ENCODE measurements around the gene ANG.

DNA sequence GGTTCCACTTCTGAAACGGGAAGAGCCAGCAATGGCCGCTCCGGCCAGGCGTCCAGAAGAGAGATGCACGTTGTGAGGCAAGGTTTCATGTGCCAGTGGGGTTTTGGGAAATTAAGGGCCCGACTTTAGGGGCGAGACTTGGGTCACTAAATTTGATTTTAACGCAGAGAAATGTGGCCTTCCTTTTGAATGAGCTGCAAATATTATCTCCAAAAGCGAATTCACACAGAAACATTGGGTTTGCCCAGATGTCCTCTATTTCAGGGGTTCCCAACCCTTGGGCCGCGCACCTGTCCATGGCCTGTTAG is 6.5 kb upstream of the ANG start:
- TF ChIP-seq, protein P1, sequence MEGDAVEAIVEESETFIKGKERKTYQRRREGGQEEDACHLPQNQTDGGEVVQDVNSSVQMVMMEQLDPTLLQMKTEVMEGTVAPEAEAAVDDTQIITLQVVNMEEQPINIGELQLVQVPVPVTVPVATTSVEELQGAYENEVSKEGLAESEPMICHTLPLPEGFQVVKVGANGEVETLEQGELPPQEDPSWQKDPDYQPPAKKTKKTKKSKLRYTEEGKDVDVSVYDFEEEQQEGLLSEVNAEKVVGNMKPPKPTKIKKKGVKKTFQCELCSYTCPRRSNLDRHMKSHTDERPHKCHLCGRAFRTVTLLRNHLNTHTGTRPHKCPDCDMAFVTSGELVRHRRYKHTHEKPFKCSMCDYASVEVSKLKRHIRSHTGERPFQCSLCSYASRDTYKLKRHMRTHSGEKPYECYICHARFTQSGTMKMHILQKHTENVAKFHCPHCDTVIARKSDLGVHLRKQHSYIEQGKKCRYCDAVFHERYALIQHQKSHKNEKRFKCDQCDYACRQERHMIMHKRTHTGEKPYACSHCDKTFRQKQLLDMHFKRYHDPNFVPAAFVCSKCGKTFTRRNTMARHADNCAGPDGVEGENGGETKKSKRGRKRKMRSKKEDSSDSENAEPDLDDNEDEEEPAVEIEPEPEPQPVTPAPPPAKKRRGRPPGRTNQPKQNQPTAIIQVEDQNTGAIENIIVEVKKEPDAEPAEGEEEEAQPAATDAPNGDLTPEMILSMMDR (IDR thresholded peaks at IDR 0.05) = no peak
- no peak for TF ChIP-seq RFX5 (IDR thresholded peaks at IDR 0.05; ENCODE audit: low read length)
- TF ChIP-seq, protein P2, sequence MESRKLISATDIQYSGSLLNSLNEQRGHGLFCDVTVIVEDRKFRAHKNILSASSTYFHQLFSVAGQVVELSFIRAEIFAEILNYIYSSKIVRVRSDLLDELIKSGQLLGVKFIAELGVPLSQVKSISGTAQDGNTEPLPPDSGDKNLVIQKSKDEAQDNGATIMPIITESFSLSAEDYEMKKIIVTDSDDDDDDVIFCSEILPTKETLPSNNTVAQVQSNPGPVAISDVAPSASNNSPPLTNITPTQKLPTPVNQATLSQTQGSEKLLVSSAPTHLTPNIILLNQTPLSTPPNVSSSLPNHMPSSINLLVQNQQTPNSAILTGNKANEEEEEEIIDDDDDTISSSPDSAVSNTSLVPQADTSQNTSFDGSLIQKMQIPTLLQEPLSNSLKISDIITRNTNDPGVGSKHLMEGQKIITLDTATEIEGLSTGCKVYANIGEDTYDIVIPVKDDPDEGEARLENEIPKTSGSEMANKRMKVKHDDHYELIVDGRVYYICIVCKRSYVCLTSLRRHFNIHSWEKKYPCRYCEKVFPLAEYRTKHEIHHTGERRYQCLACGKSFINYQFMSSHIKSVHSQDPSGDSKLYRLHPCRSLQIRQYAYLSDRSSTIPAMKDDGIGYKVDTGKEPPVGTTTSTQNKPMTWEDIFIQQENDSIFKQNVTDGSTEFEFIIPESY (IDR thresholded peaks at IDR 0.05; ENCODE audit: borderline replicate concordance, low read depth) = no peak
- no peak for TF ChIP-seq RAD21 (IDR thresholded peaks at IDR 0.05; ENCODE audit: low read length)
- TF ChIP-seq, protein P3, sequence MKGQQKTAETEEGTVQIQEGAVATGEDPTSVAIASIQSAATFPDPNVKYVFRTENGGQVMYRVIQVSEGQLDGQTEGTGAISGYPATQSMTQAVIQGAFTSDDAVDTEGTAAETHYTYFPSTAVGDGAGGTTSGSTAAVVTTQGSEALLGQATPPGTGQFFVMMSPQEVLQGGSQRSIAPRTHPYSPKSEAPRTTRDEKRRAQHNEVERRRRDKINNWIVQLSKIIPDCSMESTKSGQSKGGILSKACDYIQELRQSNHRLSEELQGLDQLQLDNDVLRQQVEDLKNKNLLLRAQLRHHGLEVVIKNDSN (IDR thresholded peaks at IDR 0.05; ENCODE audit: borderline replicate concordance, low read depth) = no peak
- TF ChIP-seq, protein P4, sequence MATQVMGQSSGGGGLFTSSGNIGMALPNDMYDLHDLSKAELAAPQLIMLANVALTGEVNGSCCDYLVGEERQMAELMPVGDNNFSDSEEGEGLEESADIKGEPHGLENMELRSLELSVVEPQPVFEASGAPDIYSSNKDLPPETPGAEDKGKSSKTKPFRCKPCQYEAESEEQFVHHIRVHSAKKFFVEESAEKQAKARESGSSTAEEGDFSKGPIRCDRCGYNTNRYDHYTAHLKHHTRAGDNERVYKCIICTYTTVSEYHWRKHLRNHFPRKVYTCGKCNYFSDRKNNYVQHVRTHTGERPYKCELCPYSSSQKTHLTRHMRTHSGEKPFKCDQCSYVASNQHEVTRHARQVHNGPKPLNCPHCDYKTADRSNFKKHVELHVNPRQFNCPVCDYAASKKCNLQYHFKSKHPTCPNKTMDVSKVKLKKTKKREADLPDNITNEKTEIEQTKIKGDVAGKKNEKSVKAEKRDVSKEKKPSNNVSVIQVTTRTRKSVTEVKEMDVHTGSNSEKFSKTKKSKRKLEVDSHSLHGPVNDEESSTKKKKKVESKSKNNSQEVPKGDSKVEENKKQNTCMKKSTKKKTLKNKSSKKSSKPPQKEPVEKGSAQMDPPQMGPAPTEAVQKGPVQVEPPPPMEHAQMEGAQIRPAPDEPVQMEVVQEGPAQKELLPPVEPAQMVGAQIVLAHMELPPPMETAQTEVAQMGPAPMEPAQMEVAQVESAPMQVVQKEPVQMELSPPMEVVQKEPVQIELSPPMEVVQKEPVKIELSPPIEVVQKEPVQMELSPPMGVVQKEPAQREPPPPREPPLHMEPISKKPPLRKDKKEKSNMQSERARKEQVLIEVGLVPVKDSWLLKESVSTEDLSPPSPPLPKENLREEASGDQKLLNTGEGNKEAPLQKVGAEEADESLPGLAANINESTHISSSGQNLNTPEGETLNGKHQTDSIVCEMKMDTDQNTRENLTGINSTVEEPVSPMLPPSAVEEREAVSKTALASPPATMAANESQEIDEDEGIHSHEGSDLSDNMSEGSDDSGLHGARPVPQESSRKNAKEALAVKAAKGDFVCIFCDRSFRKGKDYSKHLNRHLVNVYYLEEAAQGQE (IDR thresholded peaks at IDR 0.05; ENCODE audit: low read depth, low read length) = no peak
- no peak for TF ChIP-seq NFIC (IDR thresholded peaks at IDR 0.05; ENCODE audit: borderline replicate concordance)
- no peak for TF ChIP-seq POLR2AphosphoS5 (IDR thresholded peaks at IDR 0.05; ENCODE audit: low read depth, low read length)
- TF ChIP-seq, protein P5, sequence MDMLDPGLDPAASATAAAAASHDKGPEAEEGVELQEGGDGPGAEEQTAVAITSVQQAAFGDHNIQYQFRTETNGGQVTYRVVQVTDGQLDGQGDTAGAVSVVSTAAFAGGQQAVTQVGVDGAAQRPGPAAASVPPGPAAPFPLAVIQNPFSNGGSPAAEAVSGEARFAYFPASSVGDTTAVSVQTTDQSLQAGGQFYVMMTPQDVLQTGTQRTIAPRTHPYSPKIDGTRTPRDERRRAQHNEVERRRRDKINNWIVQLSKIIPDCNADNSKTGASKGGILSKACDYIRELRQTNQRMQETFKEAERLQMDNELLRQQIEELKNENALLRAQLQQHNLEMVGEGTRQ (IDR thresholded peaks at IDR 0.05; ENCODE audit: borderline replicate concordance, low read depth, low read length) = no peak
- TF ChIP-seq JUND (IDR thresholded peaks at IDR 0.05) = no peak
- TF ChIP-seq FOXJ3 (CRISPR knock-in tag; IDR thresholded peaks at IDR 0.05) = no peak
- TF ChIP-seq YY1 (IDR thresholded peaks at IDR 0.05; ENCODE audit: low read depth) = no peak

Data from SK-N-SH (cell line).